Endothelial cell of umbilical vein (primary cell): ENCODE measurements around the gene STIM1. TPM values are rescaled to one million over a fixed set of nuclear protein-coding genes. Genes with fewer than 3 reads are reported as not detected.

ENCODE experiments used
- BruUV-seq: library from RNA; stranded (reverse); fragments of 400-500 nt; replicated peaks from 2 replicates; lab custom pipeline; 2021; lab: Mats Ljungman, UMichigan
- CTCF ChIA-PET: fragments of 300-600, 350-600 bp; sonication (Branson Sonifier 250); formaldehyde crosslinking; loops from one replicate; lab custom pipeline; 2021; ENCODE audit warnings: antibody characterized with exemption, inconsistent platforms; lab: Charles Lee
- POLR2A ChIA-PET: fragments of 300-600, 350-600 bp; sonication (Branson Sonifier 250); formaldehyde crosslinking; loops from one replicate; lab custom pipeline; 2021; ENCODE audit warnings: antibody characterized with exemption, inconsistent platforms; lab: Charles Lee
- DNase-seq: peaks from one replicate; pipeline ENCODE4 v3.0.0-alpha.2; 2011; ENCODE audit warnings: low read depth, low spot score
- FAIRE-seq: peaks from 2 replicates; lab custom pipeline; 2011; peaks lifted over from hg19 to GRCh38; lab: Jason Lieb, UNC
- H2AFZ ChIP-seq: 2 replicates; pipeline ENCODE4 v1.6.0; 2012; ENCODE audit warnings: low read depth, low read length, control low read depth, inconsistent platforms
- H3K27ac ChIP-seq: 2 replicates; pipeline ENCODE4 v1.5.1; 2011; ENCODE audit warnings: low read depth, mild to moderate bottlenecking, control low read depth, low read length, moderate library complexity; ENCODE audit not compliant: insufficient read depth
- H3K27me3 ChIP-seq, 2 experiments: 2 replicates each; pipeline versions ENCODE4 v1.6.0 to v1.6.1; 2011; ENCODE audit warnings: low read length in 2 of 2, mixed read lengths in 1 of 2; ENCODE audit not compliant: control insufficient read depth in 2 of 2, insufficient read depth in 2 of 2
- H3K36me3 ChIP-seq, 2 experiments: 2 replicates in 1 of 2; 3 replicates in 1 of 2; pipeline ENCODE4 v1.5.1; 2011; ENCODE audit warnings: low read length in 2 of 2, mild to moderate bottlenecking in 1 of 2, moderate library complexity in 1 of 2; ENCODE audit not compliant: control insufficient read depth in 2 of 2, insufficient read depth in 2 of 2; ENCODE audit errors: extremely low read depth in 1 of 2
- H3K4me1 ChIP-seq: 3 replicates; pipeline ENCODE4 v1.5.1; 2011; ENCODE audit warnings: mild to moderate bottlenecking, low read length; ENCODE audit not compliant: control insufficient read depth, insufficient read depth; ENCODE audit errors: extremely low read depth
- H3K4me2 ChIP-seq: 2 replicates; pipeline ENCODE4 v1.6.1; 2011; ENCODE audit warnings: low read length, control low read depth, mixed read lengths; ENCODE audit not compliant: insufficient read depth
- H3K4me3 ChIP-seq, 3 experiments: fragments of 200-600 bp in 1 of 3; sonication (generic), shearing (Covaris generic) in 1 of 3; replicated peaks in 1 of 3; 2 replicates each; pipeline ENCODE4 v1.5.1; 2011 to 2016; ENCODE audit warnings: control low read depth in 3 of 3, low read length in 3 of 3, mild to moderate bottlenecking in 2 of 3, inconsistent platforms in 1 of 3, low read depth in 1 of 3, moderate library complexity in 1 of 3; ENCODE audit not compliant: insufficient read depth in 1 of 3
- H3K79me2 ChIP-seq: 2 replicates; pipeline ENCODE4 v1.6.0; 2012; ENCODE audit warnings: low read length, inconsistent platforms; ENCODE audit not compliant: control insufficient read depth, insufficient read depth
- H3K9ac ChIP-seq: replicated peaks from 2 replicates; pipeline ENCODE3; 2011; ENCODE audit warnings: low read length, control low read depth; ENCODE audit not compliant: insufficient read depth; ENCODE audit errors: extremely low read depth
- H3K9me1 ChIP-seq: replicated peaks from 3 replicates; pipeline ENCODE4 v1.6.0; 2011; ENCODE audit warnings: mild to moderate bottlenecking, low read length; ENCODE audit not compliant: control insufficient read depth, insufficient read depth; ENCODE audit errors: extremely low read depth
- H3K9me3 ChIP-seq: replicated peaks from 2 replicates; pipeline ENCODE4 v1.5.1; 2012; ENCODE audit warnings: low read length, inconsistent platforms; ENCODE audit not compliant: control insufficient read depth, insufficient read depth
- H4K20me1 ChIP-seq: replicated peaks from 2 replicates; pipeline ENCODE3; 2011; ENCODE audit warnings: mild to moderate bottlenecking, low read length; ENCODE audit not compliant: control insufficient read depth, insufficient read depth; ENCODE audit errors: extremely low read depth
- EZH2 ChIP-seq: IDR thresholded peaks from 2 replicates; pipeline ENCODE4 v1.6.1; 2012; ENCODE audit warnings: borderline replicate concordance, low read depth, mild to moderate bottlenecking, moderate library complexity, low read length, inconsistent platforms; ENCODE audit not compliant: severe bottlenecking
- FOS ChIP-seq: IDR thresholded peaks from 2 replicates; pipeline ENCODE4 v1.6.1; 2011; ENCODE audit warnings: mild to moderate bottlenecking, low read length, moderate library complexity, borderline replicate concordance; ENCODE audit not compliant: insufficient read depth
- GATA2 ChIP-seq: IDR thresholded peaks from 2 replicates; pipeline ENCODE4 v1.7.0; 2011; ENCODE audit warnings: low read depth, mild to moderate bottlenecking, moderate library complexity, mixed read lengths, low read length; ENCODE audit not compliant: insufficient read length, insufficient read depth
- JUN ChIP-seq: IDR thresholded peaks from 2 replicates; pipeline ENCODE4 v1.6.1; 2011; ENCODE audit warnings: borderline replicate concordance, low read depth; ENCODE audit not compliant: insufficient read length, insufficient read depth
- MYC ChIP-seq: IDR thresholded peaks from one replicate; pipeline ENCODE4 v1.6.1; 2011; ENCODE audit warnings: mild to moderate bottlenecking, low read depth, low read length
- POLR2A ChIP-seq: IDR thresholded peaks from 2 replicates; pipeline ENCODE4 v1.6.1; 2012; ENCODE audit warnings: low read depth, mild to moderate bottlenecking, control low read depth, low read length
- POLR2AphosphoS5 ChIP-seq: IDR thresholded peaks from 2 replicates; pipeline ENCODE4 v1.6.1; 2012; ENCODE audit warnings: low read depth, mild to moderate bottlenecking, control low read depth, low read length, moderate library complexity; ENCODE audit not compliant: insufficient read depth
- dilution Hi-C: fragments of 300-500 bp; cut with MboI; formaldehyde crosslinking; loops from one replicate; pipeline ENCODE4 v1.15.0; 2019; ENCODE audit warnings: low sequenced_read_pairs; ENCODE audit not compliant: extremely low pct_ligation_motif_present
- intact Hi-C: fragments of 100-400 bp; cut with micrococcal nuclease; formaldehyde crosslinking; loops from one replicate; pipeline ENCODE4 v1.10.0; 2022
- polyA plus RNA-seq, 4 experiments: library from polyadenylated mRNA; depleted of rRNA in 3 of 4; stranded (reverse) in 3 of 4; unstranded in 1 of 4; fragments of >200 nt; gene quantifications; 2 replicates each; pipeline versions ENCODE4 v1.2.1 to v1.2.3, GENCODE V29; 2011 to 2012; ENCODE audit warnings: missing spikeins in 1 of 4
- total RNA-seq: library from RNA; stranded (reverse); gene quantifications from 2 replicates; pipeline ENCODE4 v1.2.3, GENCODE V29; 2021
- TF ChIP-seq, protein P1 (sequence below), 2 donors: IDR thresholded peaks; 1 replicate in 1 of 2; 2 replicates in 1 of 2; pipeline ENCODE4 v1.5.1; 2011; ENCODE audit warnings: low read length in 2 of 2, mild to moderate bottlenecking in 2 of 2, moderate library complexity in 2 of 2, control low read depth in 1 of 2, inconsistent platforms in 1 of 2, low read depth in 1 of 2; ENCODE audit not compliant: insufficient read depth in 1 of 2; ENCODE audit errors: extremely low read depth in 1 of 2
- TF ChIP-seq, protein P2 (sequence below): IDR thresholded peaks from 2 replicates; pipeline ENCODE4 v1.6.1; 2011; ENCODE audit not compliant: insufficient read depth, insufficient read length

Gene STIM1
- total and polyA plus RNA-seq, 2 donors (not counting 3 experiments of a cell fraction or from before 2014, with no cell fraction given): 32.7 to 33.4 TPM

DNA sequence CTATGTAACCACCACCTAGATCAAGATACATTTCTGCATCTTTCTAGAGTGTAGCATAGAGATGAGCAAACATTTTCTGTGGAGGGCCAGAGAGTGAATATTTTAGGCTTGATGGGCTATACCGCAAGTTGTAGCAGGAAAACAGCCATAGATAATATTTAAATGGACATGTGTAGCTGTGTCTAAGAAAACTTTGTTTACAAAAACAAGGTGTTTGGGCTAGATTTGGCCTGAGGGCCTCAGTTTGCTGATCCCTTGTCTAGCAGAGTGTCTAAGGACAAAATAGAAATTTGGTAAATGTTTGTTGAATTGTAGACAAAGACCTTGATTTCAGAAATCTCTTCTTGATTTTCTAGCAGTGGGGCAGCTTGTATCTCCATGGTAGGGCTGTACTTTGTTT, 36.3 kb downstream of the STIM1 start:
- DNase-seq (no peak), FAIRE-seq (no peak)
- Histone ChIP-seq H3K9ac (no peak overlapping the region), H3K9me3 (no peaks in the 10 kb centered on the region), H3K79me2 (no peaks in the 10 kb centered on the region), H3K9me1 (no peaks in the 10 kb centered on the region), H3K27me3 (no peaks in the 10 kb centered on the region), H3K4me3 (no peak overlapping the region), H3K36me3 (no peaks in the 10 kb centered on the region), H3K4me2 (no peak overlapping the region), H3K27ac (no peak overlapping the region), H2AFZ (no peak overlapping the region), H3K4me1 (peaks cover 5% of the 10 kb centered on the region), H4K20me1 (no peaks in the 10 kb centered on the region)
- ChIA-PET CTCF (no interaction called here), POLR2A (no interaction called here)
- intact Hi-C loops: no loop called here
- dilution Hi-C loops: no loop called here
- TF ChIP-seq MYC (no peak), JUN (no peak), POLR2AphosphoS5 (no peak), GATA2 (no peak), POLR2A (no peak), FOS (no peak), EZH2 (no peak)
- TF ChIP-seq, protein P1, sequence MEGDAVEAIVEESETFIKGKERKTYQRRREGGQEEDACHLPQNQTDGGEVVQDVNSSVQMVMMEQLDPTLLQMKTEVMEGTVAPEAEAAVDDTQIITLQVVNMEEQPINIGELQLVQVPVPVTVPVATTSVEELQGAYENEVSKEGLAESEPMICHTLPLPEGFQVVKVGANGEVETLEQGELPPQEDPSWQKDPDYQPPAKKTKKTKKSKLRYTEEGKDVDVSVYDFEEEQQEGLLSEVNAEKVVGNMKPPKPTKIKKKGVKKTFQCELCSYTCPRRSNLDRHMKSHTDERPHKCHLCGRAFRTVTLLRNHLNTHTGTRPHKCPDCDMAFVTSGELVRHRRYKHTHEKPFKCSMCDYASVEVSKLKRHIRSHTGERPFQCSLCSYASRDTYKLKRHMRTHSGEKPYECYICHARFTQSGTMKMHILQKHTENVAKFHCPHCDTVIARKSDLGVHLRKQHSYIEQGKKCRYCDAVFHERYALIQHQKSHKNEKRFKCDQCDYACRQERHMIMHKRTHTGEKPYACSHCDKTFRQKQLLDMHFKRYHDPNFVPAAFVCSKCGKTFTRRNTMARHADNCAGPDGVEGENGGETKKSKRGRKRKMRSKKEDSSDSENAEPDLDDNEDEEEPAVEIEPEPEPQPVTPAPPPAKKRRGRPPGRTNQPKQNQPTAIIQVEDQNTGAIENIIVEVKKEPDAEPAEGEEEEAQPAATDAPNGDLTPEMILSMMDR (IDR thresholded peaks at IDR 0.05; ENCODE audit: extremely low read depth in 1 of 2, insufficient read depth in 1 of 2, low read depth in 1 of 2, low read length in 2 of 2): no peak
- TF ChIP-seq, protein P2, sequence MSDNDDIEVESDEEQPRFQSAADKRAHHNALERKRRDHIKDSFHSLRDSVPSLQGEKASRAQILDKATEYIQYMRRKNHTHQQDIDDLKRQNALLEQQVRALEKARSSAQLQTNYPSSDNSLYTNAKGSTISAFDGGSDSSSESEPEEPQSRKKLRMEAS: no peak
- no TSS peak for BruUV-seq
